MM.1S (cell line): ENCODE results near the gene SERPINI1.
A peak's percentile ranks its signal among the peaks of the same experiment; 100 is the strongest.

Source experiments
- DNase-seq: peaks from one replicate; pipeline ENCODE4 v3.0.0-alpha.2; 2015
- H2AFZ ChIP-seq: fragments of 300-600 bp; sonication (generic); 2 replicates; pipeline ENCODE4 v1.6.0; 2016; ENCODE audit warnings: antibody characterized with exemption, low read length
- H3F3A ChIP-seq: fragments of 300-600 bp; sonication (generic); 2 replicates; pipeline ENCODE4 v1.6.1; 2016; ENCODE audit warnings: mild to moderate bottlenecking, antibody characterized with exemption, low read length, moderate library complexity, mixed read lengths; ENCODE audit not compliant: insufficient read depth
- H3K27ac ChIP-seq: fragments of 300-600 bp; sonication (generic); 2 replicates; pipeline ENCODE4 v1.5.1; 2016; ENCODE audit warnings: mild to moderate bottlenecking, low read length
- H3K27me3 ChIP-seq: fragments of 300-600 bp; sonication (generic); replicated peaks from 2 replicates; pipeline ENCODE4 v1.6.0; 2016; ENCODE audit warnings: low read length; ENCODE audit not compliant: insufficient read depth
- H3K36me3 ChIP-seq: fragments of 300-600 bp; sonication (generic); replicated peaks from 2 replicates; pipeline ENCODE4 v1.6.1; 2016; ENCODE audit warnings: mild to moderate bottlenecking, low read length, mixed read lengths; ENCODE audit not compliant: insufficient read depth
- H3K4me1 ChIP-seq: fragments of 300-600 bp; sonication (generic); 2 replicates; pipeline ENCODE4 v1.6.1; 2016; ENCODE audit warnings: low read length, mixed read lengths
- H3K4me2 ChIP-seq: fragments of 300-600 bp; sonication (generic); 2 replicates; pipeline ENCODE4 v1.6.0; 2016; ENCODE audit warnings: low read depth, low read length
- H3K4me3 ChIP-seq: fragments of 300-600 bp; sonication (generic); 2 replicates; pipeline ENCODE4 v1.5.1; 2016; ENCODE audit warnings: low read length, mixed read lengths
- H3K79me2 ChIP-seq: fragments of 300-600 bp; sonication (generic); 2 replicates; pipeline ENCODE4 v1.6.1; 2016; ENCODE audit warnings: mixed run types, low read length, mixed read lengths
- H3K9ac ChIP-seq: fragments of 300-600 bp; sonication (generic); 2 replicates; pipeline ENCODE4 v1.6.1; 2016; ENCODE audit warnings: low read length, mixed read lengths
- H3K9me2 ChIP-seq: fragments of 300-600 bp; sonication (generic); replicated peaks from 2 replicates; pipeline ENCODE4 v1.6.1; 2016; ENCODE audit warnings: mild to moderate bottlenecking, low read length, mixed read lengths; ENCODE audit not compliant: insufficient read depth
- H3K9me3 ChIP-seq: fragments of 300-600 bp; sonication (generic); replicated peaks from 2 replicates; pipeline ENCODE4 v1.6.1; 2016; ENCODE audit warnings: mild to moderate bottlenecking, low read length, mixed read lengths; ENCODE audit not compliant: insufficient read depth
- H4K20me1 ChIP-seq: fragments of 300-600 bp; sonication (generic); 2 replicates; pipeline ENCODE4 v1.6.1; 2016; ENCODE audit warnings: mild to moderate bottlenecking, low read length, moderate library complexity, mixed read lengths; ENCODE audit not compliant: insufficient read depth
- EZH2 ChIP-seq: fragments of 300-600 bp; sonication (generic); optimal IDR thresholded peaks from 2 replicates; pipeline ENCODE3; 2017; ENCODE audit warnings: low read depth, mild to moderate bottlenecking, antibody characterized with exemption, low read length, mixed read lengths
- EZH2phosphoT487 ChIP-seq: fragments of 300-600 bp; sonication (generic); IDR thresholded peaks from 2 replicates; pipeline ENCODE4 v1.6.1; 2018; ENCODE audit warnings: antibody characterized with exemption, low read length
- TF ChIP-seq, protein P1 (sequence below): fragments of 300-600 bp; sonication (generic); IDR thresholded peaks from 2 replicates; pipeline ENCODE4 v1.5.1; 2016; ENCODE audit warnings: antibody characterized with exemption, low read length, mixed read lengths

Gene SERPINI1, protein sequence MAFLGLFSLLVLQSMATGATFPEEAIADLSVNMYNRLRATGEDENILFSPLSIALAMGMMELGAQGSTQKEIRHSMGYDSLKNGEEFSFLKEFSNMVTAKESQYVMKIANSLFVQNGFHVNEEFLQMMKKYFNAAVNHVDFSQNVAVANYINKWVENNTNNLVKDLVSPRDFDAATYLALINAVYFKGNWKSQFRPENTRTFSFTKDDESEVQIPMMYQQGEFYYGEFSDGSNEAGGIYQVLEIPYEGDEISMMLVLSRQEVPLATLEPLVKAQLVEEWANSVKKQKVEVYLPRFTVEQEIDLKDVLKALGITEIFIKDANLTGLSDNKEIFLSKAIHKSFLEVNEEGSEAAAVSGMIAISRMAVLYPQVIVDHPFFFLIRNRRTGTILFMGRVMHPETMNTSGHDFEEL

DNA sequence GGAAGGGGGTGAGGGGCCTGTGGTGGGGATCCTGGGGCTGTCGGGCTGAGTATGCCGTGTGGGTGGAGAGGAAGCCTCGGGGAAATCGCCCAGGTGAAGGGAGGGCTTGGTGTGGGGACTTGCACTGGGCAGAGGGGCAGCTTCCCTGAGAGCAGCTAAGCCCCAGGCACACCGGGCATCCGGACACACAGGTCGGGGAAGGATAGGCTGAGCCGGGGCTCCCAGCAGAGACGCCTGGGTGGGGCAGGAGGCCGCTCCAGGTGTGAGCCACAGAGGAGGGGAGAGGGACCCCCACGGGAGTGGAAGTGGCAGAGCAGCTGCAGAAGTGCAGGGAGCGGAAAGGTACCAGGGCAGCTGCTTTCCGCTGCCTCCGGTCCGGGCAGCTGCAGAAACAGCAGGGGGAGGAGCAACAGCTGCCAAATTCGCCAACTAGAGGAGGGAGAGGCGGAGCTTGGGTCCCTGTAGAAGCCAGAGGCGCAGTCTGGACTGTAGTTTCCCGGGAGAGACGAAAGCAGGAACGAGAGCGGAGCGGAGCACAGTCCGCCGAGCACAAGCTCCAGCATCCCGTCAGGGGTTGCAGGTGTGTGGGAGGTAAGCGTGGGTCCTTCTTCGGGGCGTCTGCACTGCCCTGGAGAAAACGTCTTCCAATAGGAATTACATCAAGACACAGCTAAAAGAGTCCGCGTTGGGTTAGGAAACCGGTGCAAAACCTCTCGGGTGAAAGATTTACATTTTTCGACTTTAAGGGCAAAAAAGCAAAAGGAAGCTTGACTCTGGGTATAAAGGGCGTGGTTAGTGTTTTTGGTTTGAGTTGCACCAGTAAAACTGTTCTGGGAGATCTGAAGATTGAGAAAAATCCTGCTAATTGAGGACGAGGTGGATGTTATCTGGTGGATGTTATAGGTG lies at the start of gene SERPINI1:
TSS of gene SERPINI1 (plus strand) at position 489 of the 906 bp plus-strand sequence. CDS start 53,408 bp downstream, outside the sequence.
- Histone ChIP-seq H3K27ac (peak within 1 kb of the TSS; percentile 72), H3K9ac (peak within 1 kb of the TSS; percentile 68), H3K36me3 (no peaks in the 10 kb centered on the region), H4K20me1 (peaks cover 18% of the 10 kb centered on the region), H3K9me3 (no peaks in the 10 kb centered on the region), H3K79me2 (peaks cover 76% of the 10 kb centered on the region), H3K4me3 (peak within 1 kb of the TSS; percentile 86), H3K27me3 (no peaks in the 10 kb centered on the region), H3F3A (peaks cover 23% of the 10 kb centered on the region), H2AFZ (peak within 1 kb of the TSS; percentile 95), H3K4me2 (peak within 1 kb of the TSS; percentile 87), H3K4me1 (peaks cover 22% of the 10 kb centered on the region; the same call in 1 of the 2 replicates), H3K9me2 (no peaks in the 10 kb centered on the region)
- TF ChIP-seq EZH2phosphoT487 (no peak), EZH2 (no peak)
- TF ChIP-seq, protein P1, sequence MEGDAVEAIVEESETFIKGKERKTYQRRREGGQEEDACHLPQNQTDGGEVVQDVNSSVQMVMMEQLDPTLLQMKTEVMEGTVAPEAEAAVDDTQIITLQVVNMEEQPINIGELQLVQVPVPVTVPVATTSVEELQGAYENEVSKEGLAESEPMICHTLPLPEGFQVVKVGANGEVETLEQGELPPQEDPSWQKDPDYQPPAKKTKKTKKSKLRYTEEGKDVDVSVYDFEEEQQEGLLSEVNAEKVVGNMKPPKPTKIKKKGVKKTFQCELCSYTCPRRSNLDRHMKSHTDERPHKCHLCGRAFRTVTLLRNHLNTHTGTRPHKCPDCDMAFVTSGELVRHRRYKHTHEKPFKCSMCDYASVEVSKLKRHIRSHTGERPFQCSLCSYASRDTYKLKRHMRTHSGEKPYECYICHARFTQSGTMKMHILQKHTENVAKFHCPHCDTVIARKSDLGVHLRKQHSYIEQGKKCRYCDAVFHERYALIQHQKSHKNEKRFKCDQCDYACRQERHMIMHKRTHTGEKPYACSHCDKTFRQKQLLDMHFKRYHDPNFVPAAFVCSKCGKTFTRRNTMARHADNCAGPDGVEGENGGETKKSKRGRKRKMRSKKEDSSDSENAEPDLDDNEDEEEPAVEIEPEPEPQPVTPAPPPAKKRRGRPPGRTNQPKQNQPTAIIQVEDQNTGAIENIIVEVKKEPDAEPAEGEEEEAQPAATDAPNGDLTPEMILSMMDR, result no peak
- peak; percentile 92 for DNase-seq

DNA sequence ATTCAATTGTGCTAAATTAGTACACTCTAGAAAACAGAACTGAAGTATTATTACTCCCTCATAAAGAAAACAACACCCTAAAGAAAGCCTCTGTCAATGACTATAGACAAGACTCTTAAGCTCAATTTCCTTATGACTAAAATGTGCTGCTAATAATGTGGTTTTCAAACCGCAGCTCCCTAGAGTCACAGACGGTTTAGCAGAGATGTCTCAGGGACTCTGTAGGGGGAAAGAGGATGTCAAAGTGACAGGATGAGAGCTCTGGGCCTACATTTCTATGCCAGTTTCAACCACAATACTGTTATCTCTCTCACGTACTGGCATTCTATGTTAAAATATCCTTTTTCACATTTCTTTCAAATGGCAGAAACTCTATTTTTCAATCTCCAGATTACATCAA lies 44.2 kb upstream of the SERPINI1 start:
- H3K9me2 ChIP-seq, result no peaks in the 10 kb centered on the region
- no peaks in the 10 kb centered on the region for H3K27me3 ChIP-seq
- H2AFZ ChIP-seq, result no peak overlapping the region
- 0 out of 2 replicates have a peak, but pooled peaks cover 3% of the 10 kb centered on the region for H3K36me3 ChIP-seq
- no peaks in the 10 kb centered on the region for H4K20me1 ChIP-seq
- no peak overlapping the region for H3K4me2 ChIP-seq
- H3K9ac ChIP-seq, result no peak overlapping the region
- DNase-seq, result peak; percentile 15
- H3K9me3 ChIP-seq, result no peaks in the 10 kb centered on the region
- no peaks in the 10 kb centered on the region for H3K79me2 ChIP-seq
- H3F3A ChIP-seq, result 0 out of 2 replicates have a peak, but pooled peaks cover 2% of the 10 kb centered on the region
- no peaks in the 10 kb centered on the region for H3K4me1 ChIP-seq
- no peak overlapping the region for H3K27ac ChIP-seq
- TF ChIP-seq EZH2 (no peak), EZH2phosphoT487 (no peak)
- TF ChIP-seq, protein P1, result no peak
- no peak overlapping the region for H3K4me3 ChIP-seq

DNA sequence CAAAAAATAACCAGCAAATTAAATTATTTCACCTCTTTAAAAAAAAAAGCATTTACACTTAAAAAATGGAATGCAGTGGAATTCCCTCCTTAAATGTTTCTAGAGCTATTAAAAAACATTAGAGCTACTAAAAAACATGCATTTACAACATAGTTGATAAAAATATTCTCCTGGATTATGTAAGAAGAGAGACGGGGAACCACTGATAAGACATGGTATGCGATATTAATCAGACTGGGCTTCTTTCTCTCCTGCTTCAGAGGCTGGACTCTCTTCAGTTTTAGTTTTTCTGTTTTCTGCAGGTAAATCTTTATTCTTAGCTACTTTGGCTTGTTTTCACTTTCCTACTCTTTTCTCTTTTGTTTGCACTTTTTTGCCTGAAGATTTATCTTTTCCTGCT lies 41.4 kb upstream of the SERPINI1 start:
- Histone ChIP-seq H3K9me2 (no peaks in the 10 kb centered on the region), H3K4me3 (no peak overlapping the region), H3K9ac (no peak overlapping the region), H3K79me2 (no peaks in the 10 kb centered on the region), H3K4me2 (no peak overlapping the region), H3F3A (no peaks in the 10 kb centered on the region), H4K20me1 (no peaks in the 10 kb centered on the region; the same call in 1 of the 2 replicates), H3K27me3 (no peaks in the 10 kb centered on the region), H3K4me1 (0 out of 2 replicates have a peak, but pooled peaks cover 4% of the 10 kb centered on the region), H3K27ac (no peak overlapping the region), H3K9me3 (no peaks in the 10 kb centered on the region), H2AFZ (no peak overlapping the region), H3K36me3 (0 out of 2 replicates have a peak, but pooled peaks cover 8% of the 10 kb centered on the region)
- no peak for DNase-seq
- TF ChIP-seq EZH2phosphoT487 (no peak), EZH2 (no peak)
- TF ChIP-seq, protein P1, result no peak
